ENCODE measurements around the gene COL1A1.

DNA sequence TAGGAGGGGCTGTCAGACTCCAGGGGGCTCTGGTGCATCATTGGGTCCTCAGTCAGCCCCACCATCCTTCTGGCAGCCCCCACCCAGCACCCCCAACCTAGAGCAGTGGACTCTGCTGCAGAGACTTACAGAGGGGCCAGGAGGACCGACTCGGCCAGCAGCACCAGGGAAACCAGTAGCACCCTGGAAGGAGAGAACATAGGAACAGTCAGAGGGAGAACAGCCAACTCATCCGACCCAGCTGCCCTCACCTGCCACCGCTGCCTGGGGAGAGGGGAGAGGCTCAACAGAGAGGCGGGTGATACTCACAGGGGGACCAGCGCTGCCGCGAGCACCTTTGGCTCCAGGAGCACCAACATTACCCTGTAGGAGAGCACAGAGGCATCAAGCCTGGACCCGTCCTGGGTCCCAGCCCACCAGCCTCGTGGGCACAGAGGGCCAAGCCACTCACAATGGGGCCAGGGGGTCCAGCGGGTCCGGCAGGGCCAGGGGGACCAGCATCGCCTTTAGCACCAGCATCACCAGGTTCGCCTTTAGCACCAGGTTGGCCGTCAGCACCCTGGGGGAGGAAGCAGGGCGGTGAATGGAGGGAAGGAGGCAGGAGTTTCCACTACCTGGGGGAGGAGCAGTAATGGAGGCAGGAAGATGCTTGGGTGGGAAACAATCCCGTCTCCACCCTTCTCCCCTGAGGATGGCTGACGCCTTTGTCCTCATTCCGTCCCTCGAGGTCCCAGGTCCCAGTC, 11.7 kb downstream of the COL1A1 start:
- TF ChIP-seq POLR2AphosphoS5 (IDR thresholded peaks at IDR 0.05; ENCODE audit: low read depth), result no peak
- no peak for TF ChIP-seq CTCF (IDR thresholded peaks at IDR 0.05; ENCODE audit: insufficient read depth, low read length)
- TF ChIP-seq, protein P1, sequence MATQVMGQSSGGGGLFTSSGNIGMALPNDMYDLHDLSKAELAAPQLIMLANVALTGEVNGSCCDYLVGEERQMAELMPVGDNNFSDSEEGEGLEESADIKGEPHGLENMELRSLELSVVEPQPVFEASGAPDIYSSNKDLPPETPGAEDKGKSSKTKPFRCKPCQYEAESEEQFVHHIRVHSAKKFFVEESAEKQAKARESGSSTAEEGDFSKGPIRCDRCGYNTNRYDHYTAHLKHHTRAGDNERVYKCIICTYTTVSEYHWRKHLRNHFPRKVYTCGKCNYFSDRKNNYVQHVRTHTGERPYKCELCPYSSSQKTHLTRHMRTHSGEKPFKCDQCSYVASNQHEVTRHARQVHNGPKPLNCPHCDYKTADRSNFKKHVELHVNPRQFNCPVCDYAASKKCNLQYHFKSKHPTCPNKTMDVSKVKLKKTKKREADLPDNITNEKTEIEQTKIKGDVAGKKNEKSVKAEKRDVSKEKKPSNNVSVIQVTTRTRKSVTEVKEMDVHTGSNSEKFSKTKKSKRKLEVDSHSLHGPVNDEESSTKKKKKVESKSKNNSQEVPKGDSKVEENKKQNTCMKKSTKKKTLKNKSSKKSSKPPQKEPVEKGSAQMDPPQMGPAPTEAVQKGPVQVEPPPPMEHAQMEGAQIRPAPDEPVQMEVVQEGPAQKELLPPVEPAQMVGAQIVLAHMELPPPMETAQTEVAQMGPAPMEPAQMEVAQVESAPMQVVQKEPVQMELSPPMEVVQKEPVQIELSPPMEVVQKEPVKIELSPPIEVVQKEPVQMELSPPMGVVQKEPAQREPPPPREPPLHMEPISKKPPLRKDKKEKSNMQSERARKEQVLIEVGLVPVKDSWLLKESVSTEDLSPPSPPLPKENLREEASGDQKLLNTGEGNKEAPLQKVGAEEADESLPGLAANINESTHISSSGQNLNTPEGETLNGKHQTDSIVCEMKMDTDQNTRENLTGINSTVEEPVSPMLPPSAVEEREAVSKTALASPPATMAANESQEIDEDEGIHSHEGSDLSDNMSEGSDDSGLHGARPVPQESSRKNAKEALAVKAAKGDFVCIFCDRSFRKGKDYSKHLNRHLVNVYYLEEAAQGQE (IDR thresholded peaks at IDR 0.05; ENCODE audit: insufficient replicate concordance, low read depth), result no peak
- TF ChIP-seq GABPA (IDR thresholded peaks at IDR 0.05; ENCODE audit: low read depth), result no peak

Measured in HL-60 (cell line).